Measurements from ENCODE around the gene LDLRAD3.

DNA sequence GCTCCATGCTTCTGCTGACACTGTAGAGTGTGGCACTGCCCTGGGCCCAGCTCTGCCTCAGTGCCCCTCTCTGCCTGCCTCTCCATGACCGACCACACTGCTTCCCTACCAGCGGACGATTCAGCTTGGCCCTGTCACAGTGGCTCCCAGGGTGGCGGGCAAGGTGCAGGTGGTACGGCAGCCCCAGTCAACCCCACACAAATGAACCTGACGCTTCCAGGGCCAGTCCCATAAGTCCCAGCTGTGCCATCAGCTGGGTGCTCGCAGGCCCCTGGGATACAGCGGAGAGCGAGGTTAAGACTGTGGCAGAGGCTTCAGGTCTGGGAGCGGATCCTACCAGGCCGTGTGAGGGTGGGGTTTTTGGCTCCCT, 134.8 kb downstream of the LDLRAD3 start:
- TF ChIP-seq, protein P1, sequence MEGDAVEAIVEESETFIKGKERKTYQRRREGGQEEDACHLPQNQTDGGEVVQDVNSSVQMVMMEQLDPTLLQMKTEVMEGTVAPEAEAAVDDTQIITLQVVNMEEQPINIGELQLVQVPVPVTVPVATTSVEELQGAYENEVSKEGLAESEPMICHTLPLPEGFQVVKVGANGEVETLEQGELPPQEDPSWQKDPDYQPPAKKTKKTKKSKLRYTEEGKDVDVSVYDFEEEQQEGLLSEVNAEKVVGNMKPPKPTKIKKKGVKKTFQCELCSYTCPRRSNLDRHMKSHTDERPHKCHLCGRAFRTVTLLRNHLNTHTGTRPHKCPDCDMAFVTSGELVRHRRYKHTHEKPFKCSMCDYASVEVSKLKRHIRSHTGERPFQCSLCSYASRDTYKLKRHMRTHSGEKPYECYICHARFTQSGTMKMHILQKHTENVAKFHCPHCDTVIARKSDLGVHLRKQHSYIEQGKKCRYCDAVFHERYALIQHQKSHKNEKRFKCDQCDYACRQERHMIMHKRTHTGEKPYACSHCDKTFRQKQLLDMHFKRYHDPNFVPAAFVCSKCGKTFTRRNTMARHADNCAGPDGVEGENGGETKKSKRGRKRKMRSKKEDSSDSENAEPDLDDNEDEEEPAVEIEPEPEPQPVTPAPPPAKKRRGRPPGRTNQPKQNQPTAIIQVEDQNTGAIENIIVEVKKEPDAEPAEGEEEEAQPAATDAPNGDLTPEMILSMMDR (conservative IDR thresholded peaks at IDR 0.05; ENCODE audit: low read length) = no peak
- no peak for TF ChIP-seq EZH2phosphoT487 (IDR thresholded peaks at IDR 0.05; ENCODE audit: borderline replicate concordance)

Measured in Loucy (cell line).